Measurements from ENCODE around the gene RAB35. TPM values are rescaled to one million over a fixed set of nuclear protein-coding genes. Genes with fewer than 3 reads are reported as not detected.

The RAB35 gene
- polyA plus RNA-seq, 1 of the 3 experiments (the other 2 are of a cell fraction): 41.8 TPM

DNA sequence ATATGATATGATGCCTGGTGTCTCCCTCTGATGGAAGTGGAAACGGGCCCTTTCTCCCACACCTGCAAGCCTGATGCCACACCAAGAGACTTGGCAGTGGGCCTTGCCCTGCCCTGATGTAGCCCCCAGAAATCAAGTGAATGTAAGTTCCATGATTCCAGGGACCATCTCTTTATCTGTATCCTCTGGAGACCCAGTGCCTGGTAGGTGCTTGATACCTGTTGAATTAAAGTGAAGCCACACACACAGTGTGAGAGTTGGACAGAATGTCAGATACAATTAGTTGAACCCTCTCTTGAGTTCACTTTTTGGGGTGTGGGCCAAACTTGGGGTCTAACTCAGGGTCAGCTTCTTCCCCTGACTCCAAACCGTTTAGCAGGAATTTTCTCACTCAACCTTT is 4.8 kb upstream of the RAB35 start:
- Histone ChIP-seq H3K9ac (no peak overlapping the region), H3K27ac (ENCODE audit: low read depth in 2 of 2, low read length in 1 of 2) (no peak overlapping the region), H3F3A (replicated peaks; ENCODE audit: insufficient read depth) (peaks cover 31% of the 10 kb centered on the region), H3K9me2 (no peaks in the 10 kb centered on the region), H3K4me3 (ENCODE audit: low read depth in 2 of 2, low read length in 1 of 2) (no peak overlapping the region), H3K27me3 (ENCODE audit: insufficient read depth) (no peaks in the 10 kb centered on the region), H3K9me3 (no peaks in the 10 kb centered on the region), H4K20me1 (ENCODE audit: insufficient read depth) (no peaks in the 10 kb centered on the region), H3K4me1 (ENCODE audit: control insufficient read depth in 1 of 2, insufficient read depth in 2 of 2, low read depth in 1 of 2, low read length in 1 of 2) (peaks cover 6 to 20% of the 10 kb centered on the region in 2 experiments), H3K36me3 (replicated peaks in 1 of 2; ENCODE audit: control insufficient read depth in 1 of 2, insufficient read depth in 2 of 2, low read length in 1 of 2) (peaks cover 3 to 9% of the 10 kb centered on the region in 2 experiments), H3K79me2 (ENCODE audit: insufficient read depth) (peaks cover 25% of the 10 kb centered on the region), H2AFZ (ENCODE audit: low read depth) (no peak overlapping the region), H3K4me2 (no peak overlapping the region)
- DNase-seq: no peak
- TF ChIP-seq NFIC (IDR thresholded peaks at IDR 0.05; ENCODE audit: borderline replicate concordance): no peak
- TF ChIP-seq, protein P1, sequence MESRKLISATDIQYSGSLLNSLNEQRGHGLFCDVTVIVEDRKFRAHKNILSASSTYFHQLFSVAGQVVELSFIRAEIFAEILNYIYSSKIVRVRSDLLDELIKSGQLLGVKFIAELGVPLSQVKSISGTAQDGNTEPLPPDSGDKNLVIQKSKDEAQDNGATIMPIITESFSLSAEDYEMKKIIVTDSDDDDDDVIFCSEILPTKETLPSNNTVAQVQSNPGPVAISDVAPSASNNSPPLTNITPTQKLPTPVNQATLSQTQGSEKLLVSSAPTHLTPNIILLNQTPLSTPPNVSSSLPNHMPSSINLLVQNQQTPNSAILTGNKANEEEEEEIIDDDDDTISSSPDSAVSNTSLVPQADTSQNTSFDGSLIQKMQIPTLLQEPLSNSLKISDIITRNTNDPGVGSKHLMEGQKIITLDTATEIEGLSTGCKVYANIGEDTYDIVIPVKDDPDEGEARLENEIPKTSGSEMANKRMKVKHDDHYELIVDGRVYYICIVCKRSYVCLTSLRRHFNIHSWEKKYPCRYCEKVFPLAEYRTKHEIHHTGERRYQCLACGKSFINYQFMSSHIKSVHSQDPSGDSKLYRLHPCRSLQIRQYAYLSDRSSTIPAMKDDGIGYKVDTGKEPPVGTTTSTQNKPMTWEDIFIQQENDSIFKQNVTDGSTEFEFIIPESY (IDR thresholded peaks at IDR 0.05; ENCODE audit: borderline replicate concordance, low read depth): no peak
- no peak for TF ChIP-seq SIN3A (IDR thresholded peaks at IDR 0.05; ENCODE audit: borderline replicate concordance, low read depth, low read length)
- no peak for TF ChIP-seq RFX5 (IDR thresholded peaks at IDR 0.05; ENCODE audit: low read length)
- no peak for TF ChIP-seq RAD21 (IDR thresholded peaks at IDR 0.05; ENCODE audit: low read length)
- TF ChIP-seq YY1 (IDR thresholded peaks at IDR 0.05; ENCODE audit: low read depth): no peak
- no peak for TF ChIP-seq GATA2 (CRISPR knock-in tag; IDR thresholded peaks at IDR 0.05)
- ChIA-PET POLR2A (no interaction called here), CTCF (interaction anchor here (0.7 kb wide), 1 partner anchor 819 kb away, joined by 3 read pairs; no protein-coding TSS in a partner anchor)
- 92% methylated on average over 2 of the region's 2 CpGs for WGBS (ENCODE audit: low lambda C conversion rate)

DNA sequence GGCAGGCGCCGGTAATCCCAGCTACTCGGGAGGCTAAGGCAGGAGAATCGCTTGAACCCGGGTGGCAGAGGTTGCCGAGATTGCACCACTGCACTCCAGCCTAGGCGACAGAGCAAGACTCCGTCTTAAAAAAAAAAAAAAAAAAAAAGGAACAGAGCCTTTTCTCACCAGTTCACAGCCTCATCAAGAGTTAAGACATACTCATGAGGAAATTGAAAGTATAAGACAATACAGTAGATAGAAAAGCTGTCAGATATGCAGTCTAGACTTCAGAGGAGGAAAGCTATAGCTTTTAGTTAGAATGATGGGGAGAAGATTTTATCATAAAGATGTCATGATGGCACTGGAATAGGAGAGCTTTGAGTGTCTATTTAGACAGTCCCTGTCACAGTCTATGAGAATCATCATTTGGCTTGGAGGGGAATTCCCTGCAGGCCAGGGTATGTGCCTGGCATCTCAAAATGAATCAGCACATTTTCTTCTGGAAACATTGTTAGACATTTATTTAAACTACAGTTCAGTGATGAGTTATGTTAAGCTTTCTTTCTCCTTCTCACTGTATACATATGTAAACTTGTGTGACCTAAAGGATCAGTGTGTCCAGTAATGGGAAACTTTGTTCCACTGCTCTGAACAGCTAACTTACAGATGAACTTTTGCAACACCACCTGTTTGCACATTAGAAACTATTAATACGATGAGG is 2.9 kb upstream of the RAB35 start:
- Histone ChIP-seq H3K27ac (ENCODE audit: low read depth in 2 of 2, low read length in 1 of 2) (peak overlapping the region; percentile 14 to 60; a peak in 3 of 4 replicates), H3K79me2 (ENCODE audit: insufficient read depth) (peaks cover 44% of the 10 kb centered on the region), H3K27me3 (ENCODE audit: insufficient read depth) (no peaks in the 10 kb centered on the region), H4K20me1 (ENCODE audit: insufficient read depth) (peaks cover 17% of the 10 kb centered on the region), H3K4me2 (peak overlapping the region; percentile 85), H3F3A (replicated peaks; ENCODE audit: insufficient read depth) (peaks cover 22% of the 10 kb centered on the region), H3K4me3 (ENCODE audit: low read depth in 2 of 2, low read length in 1 of 2) (no peak overlapping the region), H3K9me2 (no peaks in the 10 kb centered on the region), H3K36me3 (replicated peaks in 1 of 2; ENCODE audit: control insufficient read depth in 1 of 2, insufficient read depth in 2 of 2, low read length in 1 of 2) (peaks cover 0 to 2% of the 10 kb centered on the region in 2 experiments), H3K9me3 (no peaks in the 10 kb centered on the region), H2AFZ (ENCODE audit: low read depth) (no peak overlapping the region), H3K9ac (0 out of 2 replicates have a peak overlapping the region, but pooled peaks have one; percentile 26), H3K4me1 (ENCODE audit: control insufficient read depth in 1 of 2, insufficient read depth in 2 of 2, low read depth in 1 of 2, low read length in 1 of 2) (peaks cover 18 to 25% of the 10 kb centered on the region in 2 experiments)
- POLR2A ChIA-PET: interaction anchor here (0.7 to 1.6 kb wide), 2 partner anchors 82 to 1492 kb away, joined by 5 to 8 read pairs; partner anchors contain the start of gene RPLP0
- TF ChIP-seq RAD21 (IDR thresholded peaks at IDR 0.05; ENCODE audit: low read length) (no peak), TCF12 (IDR thresholded peaks at IDR 0.05) (peak; percentile 28; the same call in 1 of the 2 replicates)
- TF ChIP-seq, protein P2, sequence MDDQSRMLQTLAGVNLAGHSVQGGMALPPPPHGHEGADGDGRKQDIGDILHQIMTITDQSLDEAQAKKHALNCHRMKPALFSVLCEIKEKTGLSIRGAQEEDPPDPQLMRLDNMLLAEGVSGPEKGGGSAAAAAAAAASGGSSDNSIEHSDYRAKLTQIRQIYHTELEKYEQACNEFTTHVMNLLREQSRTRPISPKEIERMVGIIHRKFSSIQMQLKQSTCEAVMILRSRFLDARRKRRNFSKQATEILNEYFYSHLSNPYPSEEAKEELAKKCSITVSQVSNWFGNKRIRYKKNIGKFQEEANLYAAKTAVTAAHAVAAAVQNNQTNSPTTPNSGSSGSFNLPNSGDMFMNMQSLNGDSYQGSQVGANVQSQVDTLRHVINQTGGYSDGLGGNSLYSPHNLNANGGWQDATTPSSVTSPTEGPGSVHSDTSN (IDR thresholded peaks at IDR 0.05): peak; percentile 70
- DNase-seq: no peak
- CTCF ChIA-PET: interaction anchor here (1.3 kb wide), 1 partner anchor 32 kb away, joined by 3 read pairs; no protein-coding TSS in a partner anchor
- 79% methylated on average over 9 of the region's 9 CpGs for WGBS (ENCODE audit: low lambda C conversion rate)

Measured in SK-N-SH (cell line).